Measurements from ENCODE around the gene CEP78. TPM values are rescaled to one million over a fixed set of nuclear protein-coding genes. Genes with fewer than 3 reads are reported as not detected.

CEP78 gene
- total RNA-seq, 1 donor from 2014 or later: 15.9 TPM

- Mint-ChIP-seq H3K27ac (ENCODE audit: unreplicated experiment) (peak overlapping the region; percentile 99), H3K4me1 (ENCODE audit: low read depth) (peaks cover 47% of the 10 kb centered on the region), H3K36me3 (ENCODE audit: low read depth) (peaks cover 12% of the 10 kb centered on the region), H3K9me3 (ENCODE audit: low read depth) (no peaks in the 10 kb centered on the region), H3K27me3 (ENCODE audit: low read depth) (no peaks in the 10 kb centered on the region), H3K4me3 (ENCODE audit: unreplicated experiment) (peak overlapping the region; percentile 91)
- DNase-seq (ENCODE audit: low spot score): no peak
- TF ChIP-seq, protein P1, sequence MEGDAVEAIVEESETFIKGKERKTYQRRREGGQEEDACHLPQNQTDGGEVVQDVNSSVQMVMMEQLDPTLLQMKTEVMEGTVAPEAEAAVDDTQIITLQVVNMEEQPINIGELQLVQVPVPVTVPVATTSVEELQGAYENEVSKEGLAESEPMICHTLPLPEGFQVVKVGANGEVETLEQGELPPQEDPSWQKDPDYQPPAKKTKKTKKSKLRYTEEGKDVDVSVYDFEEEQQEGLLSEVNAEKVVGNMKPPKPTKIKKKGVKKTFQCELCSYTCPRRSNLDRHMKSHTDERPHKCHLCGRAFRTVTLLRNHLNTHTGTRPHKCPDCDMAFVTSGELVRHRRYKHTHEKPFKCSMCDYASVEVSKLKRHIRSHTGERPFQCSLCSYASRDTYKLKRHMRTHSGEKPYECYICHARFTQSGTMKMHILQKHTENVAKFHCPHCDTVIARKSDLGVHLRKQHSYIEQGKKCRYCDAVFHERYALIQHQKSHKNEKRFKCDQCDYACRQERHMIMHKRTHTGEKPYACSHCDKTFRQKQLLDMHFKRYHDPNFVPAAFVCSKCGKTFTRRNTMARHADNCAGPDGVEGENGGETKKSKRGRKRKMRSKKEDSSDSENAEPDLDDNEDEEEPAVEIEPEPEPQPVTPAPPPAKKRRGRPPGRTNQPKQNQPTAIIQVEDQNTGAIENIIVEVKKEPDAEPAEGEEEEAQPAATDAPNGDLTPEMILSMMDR (IDR thresholded peaks at IDR 0.05): no peak
Observed at GRCh38 chr9:78298046-78298765, 62.3 kb downstream of the CEP78 start.

DNA sequence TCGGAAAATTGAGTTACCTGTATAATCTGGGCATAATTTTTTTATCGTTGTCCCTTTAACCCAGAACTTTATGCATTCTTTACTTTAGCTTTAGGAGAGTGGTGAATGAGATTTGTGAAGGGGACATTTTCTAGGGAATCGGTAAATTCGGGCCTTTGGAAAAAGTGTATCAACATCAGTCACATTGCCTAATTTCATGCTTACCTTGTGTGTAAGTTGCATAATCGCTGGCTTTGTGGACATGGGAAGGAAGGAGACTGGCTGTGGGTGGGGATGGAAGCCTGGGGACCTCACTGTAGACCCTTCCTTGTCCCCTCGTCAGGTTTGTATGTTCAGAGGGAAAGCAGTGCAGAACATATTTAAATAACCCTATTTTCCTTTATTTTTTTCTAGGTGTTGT, 64.3 kb downstream of the CEP78 start:
- no peak for DNase-seq (ENCODE audit: low spot score)
- H3K9me3 Mint-ChIP-seq (ENCODE audit: low read depth): no peaks in the 10 kb centered on the region
- peaks cover 53% of the 10 kb centered on the region for H3K4me1 Mint-ChIP-seq (ENCODE audit: low read depth)
- TF ChIP-seq, protein P1 (IDR thresholded peaks at IDR 0.05): no peak
- H3K27me3 Mint-ChIP-seq (ENCODE audit: low read depth): no peaks in the 10 kb centered on the region
- H3K27ac Mint-ChIP-seq (ENCODE audit: unreplicated experiment): no peak overlapping the region
- peaks cover 24% of the 10 kb centered on the region for H3K36me3 Mint-ChIP-seq (ENCODE audit: low read depth)
- H3K4me3 Mint-ChIP-seq (ENCODE audit: unreplicated experiment): peak overlapping the region; percentile 91

GRCh38 chr9:78301466-78301865, 65.6 kb downstream of the CEP78 start:
- Mint-ChIP-seq H3K4me1 (ENCODE audit: low read depth) (peaks cover 42% of the 10 kb centered on the region), H3K4me3 (ENCODE audit: unreplicated experiment) (no peak overlapping the region), H3K27me3 (ENCODE audit: low read depth) (no peaks in the 10 kb centered on the region), H3K9me3 (ENCODE audit: low read depth) (no peaks in the 10 kb centered on the region), H3K36me3 (ENCODE audit: low read depth) (peaks cover 35% of the 10 kb centered on the region), H3K27ac (ENCODE audit: unreplicated experiment) (no peak overlapping the region)
- TF ChIP-seq, protein P1 (IDR thresholded peaks at IDR 0.05): no peak
- no peak for DNase-seq (ENCODE audit: low spot score)

GRCh38 chr9:78303377-78304062, 67.6 kb downstream of the CEP78 start:
- no peak overlapping the region for H3K27ac Mint-ChIP-seq (ENCODE audit: unreplicated experiment)
- TF ChIP-seq, protein P1 (IDR thresholded peaks at IDR 0.05): no peak
- peaks cover 46% of the 10 kb centered on the region for H3K36me3 Mint-ChIP-seq (ENCODE audit: low read depth)
- no peaks in the 10 kb centered on the region for H3K27me3 Mint-ChIP-seq (ENCODE audit: low read depth)
- DNase-seq (ENCODE audit: low spot score): no peak
- H3K9me3 Mint-ChIP-seq (ENCODE audit: low read depth): no peaks in the 10 kb centered on the region
- no peak overlapping the region for H3K4me3 Mint-ChIP-seq (ENCODE audit: unreplicated experiment)
- H3K4me1 Mint-ChIP-seq (ENCODE audit: low read depth): peaks cover 35% of the 10 kb centered on the region

DNA sequence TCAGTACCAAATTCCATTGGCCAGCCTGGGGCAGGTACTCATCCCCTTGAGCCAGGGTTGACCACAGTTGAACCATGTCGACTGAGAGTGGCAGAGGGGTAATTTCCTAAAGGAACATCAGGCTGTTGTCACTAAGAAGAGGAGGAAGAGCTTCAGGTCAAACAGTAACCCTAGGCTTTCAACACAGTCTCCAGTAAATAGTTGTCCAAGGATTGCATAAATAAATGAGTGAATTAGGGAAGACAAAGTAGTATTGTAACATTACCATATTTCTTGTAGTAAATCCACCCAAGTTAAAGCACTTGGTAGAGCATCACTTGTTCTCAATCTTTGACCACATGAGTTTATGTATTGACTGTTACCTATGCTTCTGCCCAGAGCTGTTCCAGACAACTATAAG, 68.5 kb downstream of the CEP78 start:
- peaks cover 49% of the 10 kb centered on the region for H3K36me3 Mint-ChIP-seq (ENCODE audit: low read depth)
- no peak for DNase-seq (ENCODE audit: low spot score)
- no peaks in the 10 kb centered on the region for H3K27me3 Mint-ChIP-seq (ENCODE audit: low read depth)
- no peaks in the 10 kb centered on the region for H3K9me3 Mint-ChIP-seq (ENCODE audit: low read depth)
- peaks cover 27% of the 10 kb centered on the region for H3K4me1 Mint-ChIP-seq (ENCODE audit: low read depth)
- no peak overlapping the region for H3K27ac Mint-ChIP-seq (ENCODE audit: unreplicated experiment)
- no peak overlapping the region for H3K4me3 Mint-ChIP-seq (ENCODE audit: unreplicated experiment)
- TF ChIP-seq, protein P1 (IDR thresholded peaks at IDR 0.05): no peak
